Skeletal muscle tissue (tissue), 4 donors: ENCODE measurements around the gene PCDHGA11. TPM values are rescaled to one million over a fixed set of nuclear protein-coding genes. Genes with fewer than 3 reads are reported as not detected.
"Not testable (repeated sequence)": the region's sequence is repeated elsewhere in the genome, so short reads cannot be mapped to it uniquely, and the experiment has no call there.

Experiments
- H3K27ac ChIP-seq: one replicate; pipeline ENCODE4 v1.7.0; 2013; ENCODE audit warnings: mild to moderate bottlenecking, low read depth, low read length, inconsistent platforms
- H3K27me3 ChIP-seq, 3 donors: one replicate each; pipeline ENCODE4 v1.7.0; 2013; ENCODE audit warnings: low read length in 3 of 3; ENCODE audit not compliant: control insufficient read depth in 3 of 3, insufficient read depth in 3 of 3
- H3K36me3 ChIP-seq, 3 donors: one replicate each; pipeline ENCODE4 v1.7.0; 2013; ENCODE audit warnings: low read length in 3 of 3; ENCODE audit not compliant: control insufficient read depth in 3 of 3, insufficient read depth in 3 of 3
- H3K4me1 ChIP-seq, 3 donors: one replicate each; pipeline ENCODE4 v1.7.0; 2013; ENCODE audit warnings: low read length in 3 of 3, mild to moderate bottlenecking in 3 of 3; ENCODE audit not compliant: control insufficient read depth in 3 of 3, insufficient read depth in 3 of 3
- H3K4me3 ChIP-seq, 3 donors: one replicate each; pipeline ENCODE4 v1.7.0; 2013; ENCODE audit warnings: low read length in 3 of 3
- H3K9ac ChIP-seq, 3 donors: one replicate each; pipeline ENCODE4 v1.7.0; 2013; ENCODE audit warnings: low read length in 3 of 3, mild to moderate bottlenecking in 3 of 3, moderate library complexity in 2 of 3, low read depth in 1 of 3
- H3K9me3 ChIP-seq, 3 donors: one replicate each; pipeline ENCODE4 v1.7.0; 2013; ENCODE audit warnings: low read length in 3 of 3; ENCODE audit not compliant: control insufficient read depth in 3 of 3
- total RNA-seq: library from RNA; depleted of rRNA; stranded (reverse); fragments of >200 nt; gene quantifications from one replicate; pipeline ENCODE4 v1.2.3, GENCODE V29; 2014
- donor health status: Osteomylitis.

Gene PCDHGA11
- total RNA-seq: 6.8 TPM

DNA sequence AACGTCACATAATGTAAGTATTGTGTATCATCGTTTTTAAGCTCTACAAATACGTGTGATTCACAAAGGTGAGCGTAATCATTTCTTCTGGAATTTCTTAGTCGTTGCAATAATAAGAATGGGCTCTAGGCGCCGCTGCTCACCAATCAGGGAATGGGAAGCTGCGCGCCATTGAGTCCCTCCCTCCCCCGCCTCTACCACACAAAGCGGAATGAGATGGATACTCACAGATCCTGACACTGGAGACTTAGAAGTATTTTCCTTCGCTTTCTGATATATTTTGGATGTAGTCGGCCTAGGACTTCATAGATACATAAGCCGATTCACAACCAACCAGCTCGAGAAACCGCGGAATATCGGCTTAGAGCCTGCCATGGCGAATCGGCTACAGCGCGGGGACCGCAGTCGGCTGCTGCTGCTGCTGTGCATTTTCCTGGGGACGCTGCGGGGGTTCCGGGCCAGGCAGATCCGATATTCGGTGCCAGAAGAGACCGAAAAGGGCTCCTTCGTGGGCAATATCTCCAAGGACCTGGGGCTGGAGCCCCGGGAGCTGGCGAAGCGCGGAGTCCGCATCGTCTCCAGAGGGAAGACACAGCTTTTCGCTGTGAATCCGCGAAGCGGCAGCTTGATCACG, at the start of gene PCDHGA11:
Gene PCDHGA11, plus strand, starts transcription at position 197 of the 634 bp plus-strand sequence. Its CDS starts 177 bp downstream, at position 374.
- peaks cover 30 to 39% (median 36%) of the 10 kb centered on the region in 3 donors for H3K9me3 ChIP-seq
- H3K4me1 ChIP-seq: peaks cover 0 to 25% (median 19%) of the 10 kb centered on the region in 3 donors
- peaks cover 0 to 3% (median 2%) of the 10 kb centered on the region in 3 donors for H3K27me3 ChIP-seq
- peak within 1 kb of the TSS; percentile 19 for H3K27ac ChIP-seq
- H3K36me3 ChIP-seq: peaks cover 5 to 16% (median 6%) of the 10 kb centered on the region in 3 donors
- peak within 1 kb of the TSS; percentile 59 to 71 (median 67) for H3K4me3 ChIP-seq
- peak within 1 kb of the TSS in 2 of 3 donors; percentile 50 to 63 for H3K9ac ChIP-seq

DNA sequence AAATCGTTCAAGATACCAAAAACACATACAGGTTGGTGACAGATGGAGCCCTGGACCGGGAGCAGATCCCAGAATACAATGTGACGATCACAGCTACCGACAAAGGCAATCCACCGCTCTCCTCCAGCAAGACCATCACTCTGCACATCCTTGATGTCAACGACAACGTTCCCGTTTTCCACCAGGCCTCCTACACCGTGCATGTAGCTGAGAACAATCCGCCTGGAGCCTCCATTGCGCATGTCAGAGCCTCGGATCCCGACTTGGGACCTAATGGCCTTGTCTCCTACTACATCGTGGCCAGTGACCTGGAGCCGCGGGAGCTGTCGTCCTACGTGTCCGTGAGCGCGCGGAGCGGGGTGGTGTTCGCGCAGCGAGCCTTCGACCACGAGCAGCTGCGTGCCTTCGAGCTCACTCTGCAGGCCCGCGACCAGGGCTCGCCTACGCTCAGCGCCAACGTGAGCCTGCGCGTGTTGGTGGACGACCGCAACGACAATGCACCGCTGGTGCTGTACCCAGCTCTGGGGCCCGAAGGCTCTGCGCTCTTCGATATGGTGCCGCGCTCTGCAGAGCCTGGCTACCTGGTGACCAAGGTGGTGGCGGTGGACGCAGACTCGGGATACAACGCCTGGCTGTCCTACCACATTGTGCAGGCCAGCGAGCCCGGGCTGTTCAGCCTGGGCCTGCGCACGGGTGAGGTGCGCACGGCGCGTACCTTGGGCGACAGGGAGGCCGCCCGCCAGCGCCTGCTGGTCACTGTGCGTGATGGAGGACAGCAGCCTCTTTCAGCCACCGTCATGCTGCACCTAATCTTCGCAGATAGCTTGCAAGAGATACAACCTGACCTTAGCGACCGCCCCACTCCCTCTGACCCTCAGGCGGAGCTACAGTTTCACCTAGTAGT, 49.0 kb upstream of the PCDHGA11 start:
- H3K36me3 ChIP-seq: peaks cover 0 to 10% (median 2%) of the 10 kb centered on the region in 3 donors
- H3K9ac ChIP-seq: no peak overlapping the region
- peaks cover 9 to 17% (median 10%) of the 10 kb centered on the region in 3 donors for H3K27me3 ChIP-seq
- peaks cover 0 to 11% (median 0%) of the 10 kb centered on the region in 3 donors for H3K4me1 ChIP-seq
- H3K4me3 ChIP-seq: peak overlapping the region; percentile 33 to 41 (median 36)
- no peak overlapping the region for H3K27ac ChIP-seq
- peaks cover 21 to 41% (median 28%) of the 10 kb centered on the region in 3 donors for H3K9me3 ChIP-seq

DNA sequence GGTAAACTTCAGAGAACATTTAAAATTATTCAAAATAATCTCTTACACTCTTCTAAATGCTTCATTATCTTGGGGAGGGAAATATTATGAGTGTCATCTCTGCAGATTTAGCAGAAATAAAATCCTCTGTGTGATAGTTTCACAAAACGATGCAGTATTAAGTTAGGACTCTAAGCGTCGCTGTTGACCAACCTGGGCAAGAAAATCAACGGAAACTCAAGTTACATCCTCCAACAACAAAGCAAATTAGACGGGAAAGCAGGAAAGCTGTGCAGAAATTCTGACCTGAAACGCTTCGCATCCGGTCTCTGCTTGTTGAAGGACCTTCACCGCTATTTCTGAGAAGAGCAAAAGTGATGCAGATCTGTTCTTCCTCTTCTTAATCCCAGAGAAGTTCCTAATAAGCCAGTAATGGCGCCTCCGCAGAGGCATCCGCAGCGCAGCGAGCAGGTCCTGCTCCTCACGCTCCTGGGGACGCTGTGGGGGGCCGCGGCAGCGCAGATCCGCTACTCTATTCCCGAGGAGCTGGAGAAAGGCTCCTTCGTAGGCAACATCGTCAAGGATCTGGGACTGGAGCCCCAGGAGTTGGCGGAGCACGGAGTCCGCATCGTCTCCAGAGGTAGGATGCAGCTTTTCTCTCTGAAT, 47.1 kb upstream of the PCDHGA11 start, which contains the start of gene PCDHGA6:
Gene PCDHGA6, plus strand, starts transcription at position 219 of the 645 bp plus-strand sequence. Its CDS starts 193 bp downstream, at position 412.
- Histone ChIP-seq H3K4me3 (peak within 1 kb of the TSS; percentile 57 to 63 (median 61)), H3K27ac (no peak within 1 kb of the TSS), H3K36me3 (peaks cover 0 to 10% (median 2%) of the 10 kb centered on the region in 3 donors), H3K9ac (peak within 1 kb of the TSS in 1 of 3 donors; percentile 33), H3K27me3 (peaks cover 9 to 17% (median 10%) of the 10 kb centered on the region in 3 donors), H3K4me1 (peaks cover 0 to 11% (median 0%) of the 10 kb centered on the region in 3 donors), H3K9me3 (peaks cover 21 to 41% (median 26%) of the 10 kb centered on the region in 3 donors)

DNA sequence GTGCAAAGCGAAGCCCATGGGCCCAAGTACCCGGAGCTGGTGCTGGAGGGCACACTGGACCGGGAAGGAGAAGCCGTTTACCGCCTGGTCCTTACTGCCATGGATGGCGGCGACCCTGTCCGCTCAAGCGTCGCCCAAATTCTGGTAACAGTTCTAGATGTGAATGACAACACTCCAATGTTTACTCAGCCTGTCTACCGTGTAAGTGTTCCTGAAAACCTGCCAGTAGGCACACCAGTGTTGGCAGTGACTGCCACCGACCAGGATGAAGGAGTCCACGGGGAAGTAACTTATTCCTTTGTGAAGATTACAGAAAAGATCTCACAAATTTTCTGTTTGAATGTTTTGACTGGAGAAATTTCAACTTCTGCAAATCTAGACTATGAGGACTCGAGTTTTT, 46.2 kb upstream of the PCDHGA11 start:
- Histone ChIP-seq H3K36me3 (peaks cover 0 to 10% (median 2%) of the 10 kb centered on the region in 3 donors), H3K4me1 (peaks cover 0 to 11% (median 0%) of the 10 kb centered on the region in 3 donors), H3K9me3 (peaks cover 21 to 41% (median 24%) of the 10 kb centered on the region in 3 donors), H3K4me3 (peak overlapping the region; percentile 41 to 61 (median 57)), H3K9ac (no peak overlapping the region), H3K27me3 (peaks cover 9 to 17% (median 10%) of the 10 kb centered on the region in 3 donors), H3K27ac (no peak overlapping the region)

DNA sequence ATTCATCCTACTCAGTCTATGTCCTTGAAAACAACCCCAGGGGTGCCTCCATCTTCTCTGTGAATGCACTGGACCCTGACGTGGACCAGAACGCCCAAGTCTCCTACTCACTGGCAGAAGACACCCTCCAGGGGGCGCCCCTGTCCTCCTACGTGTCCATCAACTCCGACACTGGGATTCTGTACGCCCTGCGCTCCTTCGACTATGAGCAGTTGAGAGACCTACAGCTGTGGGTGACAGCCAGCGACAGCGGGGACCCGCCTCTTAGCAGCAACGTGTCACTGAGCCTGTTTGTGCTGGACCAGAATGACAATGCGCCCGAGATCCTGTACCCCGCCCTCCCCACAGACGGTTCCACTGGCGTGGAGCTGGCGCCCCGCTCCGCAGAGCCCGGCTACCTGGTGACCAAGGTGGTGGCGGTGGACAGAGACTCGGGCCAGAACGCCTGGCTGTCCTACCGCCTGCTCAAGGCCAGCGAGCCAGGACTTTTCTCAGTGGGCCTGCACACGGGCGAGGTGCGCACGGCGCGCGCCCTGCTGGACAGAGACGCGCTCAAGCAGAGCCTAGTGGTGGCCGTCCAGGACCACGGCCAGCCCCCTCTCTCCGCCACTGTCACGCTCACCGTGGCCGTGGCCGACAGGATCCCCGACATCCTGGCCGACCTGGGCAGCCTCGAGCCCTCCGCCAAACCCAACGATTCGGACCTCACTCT, 45.3 kb upstream of the PCDHGA11 start:
- not testable (repeated sequence) for H3K9ac ChIP-seq, H3K27ac ChIP-seq, H3K4me3 ChIP-seq, H3K36me3 ChIP-seq
- Histone ChIP-seq H3K27me3 (peaks cover 9 to 17% (median 10%) of the 10 kb centered on the region in 3 donors), H3K9me3 (peaks cover 21 to 36% (median 21%) of the 10 kb centered on the region in 3 donors), H3K4me1 (peaks cover 0 to 10% (median 0%) of the 10 kb centered on the region in 3 donors)

DNA sequence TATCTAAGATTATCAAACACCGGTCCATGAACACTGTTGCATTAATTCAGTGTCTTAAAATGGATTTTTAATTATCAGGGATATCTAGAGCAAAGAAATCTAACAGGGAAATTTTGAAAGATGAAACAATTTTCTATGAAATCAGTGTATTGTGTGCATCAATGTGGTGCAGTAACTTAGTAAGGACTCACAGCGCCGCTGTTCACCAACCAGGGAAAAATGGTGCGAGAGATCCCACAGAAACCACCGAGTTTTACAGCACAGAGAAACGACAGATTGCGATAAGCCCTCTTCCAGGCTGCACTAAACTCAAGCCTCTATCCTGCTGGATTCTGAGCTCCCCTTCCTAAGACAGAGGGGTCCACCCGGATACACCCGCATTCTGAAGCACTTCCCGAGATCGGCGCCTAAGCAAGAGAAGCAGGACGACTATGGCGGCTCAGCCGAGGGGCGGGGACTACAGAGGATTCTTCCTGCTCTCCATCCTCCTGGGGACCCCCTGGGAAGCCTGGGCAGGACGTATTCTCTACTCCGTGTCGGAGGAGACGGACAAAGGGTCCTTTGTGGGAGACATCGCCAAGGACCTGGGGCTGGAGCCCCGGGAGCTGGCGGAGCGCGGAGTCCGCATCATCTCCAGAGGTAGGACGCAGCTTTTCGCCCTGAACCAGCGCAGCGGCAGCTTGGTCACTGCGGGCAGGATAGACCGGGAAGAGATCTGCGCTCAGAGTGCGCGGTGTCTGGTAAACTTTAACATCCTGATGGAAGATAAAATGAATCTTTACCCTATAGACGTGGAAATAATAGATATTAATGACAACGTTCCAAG, 38.2 kb upstream of the PCDHGA11 start, which contains the start of gene PCDHGA7:
Gene PCDHGA7, plus strand, starts transcription at position 274 of the 826 bp plus-strand sequence. Its CDS starts 158 bp downstream, at position 432.
- peaks cover 8 to 24% (median 14%) of the 10 kb centered on the region in 3 donors for H3K9me3 ChIP-seq
- peaks cover 0 to 3% (median 0%) of the 10 kb centered on the region in 3 donors for H3K27me3 ChIP-seq
- H3K4me1 ChIP-seq: peaks cover 0 to 5% (median 0%) of the 10 kb centered on the region in 3 donors
- H3K36me3 ChIP-seq: no peaks in the 10 kb centered on the region
- peak within 1 kb of the TSS in 1 of 3 donors; percentile 78 for H3K9ac ChIP-seq
- H3K4me3 ChIP-seq: peak within 1 kb of the TSS; percentile 58 to 69 (median 61)
- H3K27ac ChIP-seq: no peak within 1 kb of the TSS

DNA sequence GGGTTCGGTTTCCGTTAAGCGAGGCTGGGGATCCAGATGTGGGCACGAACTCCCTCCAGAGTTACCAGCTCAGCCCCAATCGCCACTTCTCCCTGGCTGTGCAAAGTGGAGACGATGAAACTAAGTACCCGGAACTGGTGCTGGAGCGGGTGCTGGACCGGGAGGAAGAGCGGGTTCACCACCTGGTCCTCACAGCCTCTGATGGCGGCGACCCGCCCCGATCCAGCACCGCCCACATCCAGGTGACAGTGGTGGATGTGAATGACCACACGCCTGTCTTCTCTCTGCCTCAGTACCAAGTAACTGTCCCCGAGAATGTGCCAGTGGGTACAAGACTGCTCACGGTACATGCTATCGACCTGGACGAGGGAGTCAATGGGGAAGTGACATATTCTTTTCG, 37.5 kb upstream of the PCDHGA11 start:
- Histone ChIP-seq H3K9ac (no peak overlapping the region), H3K27ac (no peak overlapping the region), H3K4me3 (peak overlapping the region; percentile 58 to 69 (median 61)), H3K27me3 (peaks cover 0 to 4% (median 0%) of the 10 kb centered on the region in 3 donors), H3K4me1 (peaks cover 0 to 6% (median 0%) of the 10 kb centered on the region in 3 donors), H3K9me3 (peaks cover 8 to 25% (median 17%) of the 10 kb centered on the region in 3 donors), H3K36me3 (no peaks in the 10 kb centered on the region)

DNA sequence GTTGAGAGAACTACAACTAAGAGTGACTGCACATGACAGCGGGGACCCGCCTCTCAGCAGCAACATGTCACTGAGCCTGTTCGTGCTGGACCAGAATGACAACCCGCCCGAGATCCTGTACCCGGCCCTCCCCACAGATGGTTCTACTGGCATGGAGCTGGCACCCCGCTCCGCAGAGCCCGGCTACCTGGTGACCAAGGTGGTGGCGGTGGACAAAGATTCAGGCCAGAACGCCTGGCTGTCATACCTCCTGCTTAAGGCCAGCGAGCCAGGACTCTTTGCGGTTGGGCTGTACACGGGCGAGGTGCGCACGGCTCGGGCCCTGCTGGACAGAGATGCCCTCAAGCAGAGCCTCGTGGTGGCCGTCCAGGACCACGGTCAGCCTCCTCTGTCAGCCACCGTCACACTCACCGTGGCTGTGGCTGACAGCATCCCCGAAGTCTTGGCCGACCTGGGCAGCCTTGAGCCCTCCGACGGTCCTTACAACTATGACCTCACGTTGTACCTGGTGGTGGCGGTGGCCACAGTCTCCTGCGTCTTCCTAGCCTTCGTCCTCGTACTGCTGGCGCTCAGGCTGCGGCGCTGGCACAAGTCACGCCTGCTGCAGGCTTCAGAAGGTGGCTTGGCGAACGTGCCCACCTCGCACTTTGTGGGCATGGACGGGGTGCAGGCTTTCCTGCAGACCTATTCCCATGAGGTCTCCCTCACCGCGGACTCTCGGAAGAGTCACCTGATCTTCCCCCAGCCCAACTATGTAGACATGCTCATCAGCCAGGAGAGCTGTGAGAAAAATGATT, 36.2 kb upstream of the PCDHGA11 start:
- Histone ChIP-seq H3K27ac (no peak overlapping the region), H3K9me3 (peaks cover 11 to 28% (median 26%) of the 10 kb centered on the region in 3 donors), H3K4me1 (peaks cover 0 to 13% (median 0%) of the 10 kb centered on the region in 3 donors), H3K9ac (no peak overlapping the region), H3K36me3 (peaks cover 0 to 1% (median 0%) of the 10 kb centered on the region in 3 donors), H3K27me3 (peaks cover 0 to 6% (median 0%) of the 10 kb centered on the region in 3 donors), H3K4me3 (peak overlapping the region in 1 of 3 donors; percentile 33)
